Measurements from ENCODE around the gene TMEM205.

The TMEM205 gene

GRCh38 chr19:11359421-11359820, 13.4 kb upstream of the TMEM205 start:
- no peak for ATAC-seq
- TF ChIP-seq TCF4 (CRISPR knock-in tag; IDR thresholded peaks at IDR 0.05; ENCODE audit: borderline replicate concordance) (no peak), TOX (CRISPR knock-in tag; IDR thresholded peaks at IDR 0.05; ENCODE audit: borderline replicate concordance) (no peak), BACH2 (CRISPR knock-in tag; IDR thresholded peaks at IDR 0.05; ENCODE audit: borderline replicate concordance) (no peak), ZNF8 (CRISPR knock-in tag; IDR thresholded peaks at IDR 0.05) (no peak), OSR1 (CRISPR knock-in tag; IDR thresholded peaks at IDR 0.05) (no peak), CSDC2 (CRISPR knock-in tag; IDR thresholded peaks at IDR 0.05) (no peak), ESRRG (CRISPR knock-in tag; IDR thresholded peaks at IDR 0.05) (no peak), ARNTL (CRISPR knock-in tag; IDR thresholded peaks at IDR 0.05; ENCODE audit: borderline replicate concordance, low read depth) (no peak), RARB (CRISPR knock-in tag; IDR thresholded peaks at IDR 0.05) (no peak), ISL1 (CRISPR knock-in tag; IDR thresholded peaks at IDR 0.05) (no peak), CSRNP3 (CRISPR knock-in tag; IDR thresholded peaks at IDR 0.05) (no peak)

- TF ChIP-seq ZNF565 (CRISPR knock-in tag; conservative IDR thresholded peaks at IDR 0.05; ENCODE audit: low read depth) (no peak), ARNTL (CRISPR knock-in tag; IDR thresholded peaks at IDR 0.05; ENCODE audit: borderline replicate concordance, low read depth) (no peak), TCF4 (CRISPR knock-in tag; IDR thresholded peaks at IDR 0.05; ENCODE audit: borderline replicate concordance) (no peak), TSHZ2 (CRISPR knock-in tag; IDR thresholded peaks at IDR 0.05) (no peak), ZFP30 (CRISPR knock-in tag; IDR thresholded peaks at IDR 0.05) (no peak), SNAI2 (CRISPR knock-in tag; IDR thresholded peaks at IDR 0.05) (no peak), CREB5 (CRISPR knock-in tag; IDR thresholded peaks at IDR 0.05; ENCODE audit: low read depth) (no peak), CSDC2 (CRISPR knock-in tag; IDR thresholded peaks at IDR 0.05) (no peak), CSRNP3 (CRISPR knock-in tag; IDR thresholded peaks at IDR 0.05) (no peak), ZC3H10 (CRISPR knock-in tag; IDR thresholded peaks at IDR 0.05) (no peak), BACH2 (CRISPR knock-in tag; IDR thresholded peaks at IDR 0.05; ENCODE audit: borderline replicate concordance) (no peak), ZNF8 (CRISPR knock-in tag; IDR thresholded peaks at IDR 0.05) (no peak), ZFP3 (CRISPR knock-in tag; IDR thresholded peaks at IDR 0.05) (no peak), ISL1 (CRISPR knock-in tag; IDR thresholded peaks at IDR 0.05) (no peak), OSR1 (CRISPR knock-in tag; IDR thresholded peaks at IDR 0.05) (no peak), GLIS3 (CRISPR knock-in tag; IDR thresholded peaks at IDR 0.05) (no peak), PPARA (CRISPR knock-in tag; IDR thresholded peaks at IDR 0.05; ENCODE audit: borderline replicate concordance) (no peak), RARB (CRISPR knock-in tag; IDR thresholded peaks at IDR 0.05) (no peak), TOX (CRISPR knock-in tag; IDR thresholded peaks at IDR 0.05; ENCODE audit: borderline replicate concordance) (no peak)
- TF ChIP-seq, protein P1, sequence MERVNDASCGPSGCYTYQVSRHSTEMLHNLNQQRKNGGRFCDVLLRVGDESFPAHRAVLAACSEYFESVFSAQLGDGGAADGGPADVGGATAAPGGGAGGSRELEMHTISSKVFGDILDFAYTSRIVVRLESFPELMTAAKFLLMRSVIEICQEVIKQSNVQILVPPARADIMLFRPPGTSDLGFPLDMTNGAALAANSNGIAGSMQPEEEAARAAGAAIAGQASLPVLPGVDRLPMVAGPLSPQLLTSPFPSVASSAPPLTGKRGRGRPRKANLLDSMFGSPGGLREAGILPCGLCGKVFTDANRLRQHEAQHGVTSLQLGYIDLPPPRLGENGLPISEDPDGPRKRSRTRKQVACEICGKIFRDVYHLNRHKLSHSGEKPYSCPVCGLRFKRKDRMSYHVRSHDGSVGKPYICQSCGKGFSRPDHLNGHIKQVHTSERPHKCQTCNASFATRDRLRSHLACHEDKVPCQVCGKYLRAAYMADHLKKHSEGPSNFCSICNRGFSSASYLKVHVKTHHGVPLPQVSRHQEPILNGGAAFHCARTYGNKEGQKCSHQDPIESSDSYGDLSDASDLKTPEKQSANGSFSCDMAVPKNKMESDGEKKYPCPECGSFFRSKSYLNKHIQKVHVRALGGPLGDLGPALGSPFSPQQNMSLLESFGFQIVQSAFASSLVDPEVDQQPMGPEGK (CRISPR knock-in tag; IDR thresholded peaks at IDR 0.05; ENCODE audit: borderline replicate concordance) = no peak
- ATAC-seq = no peak
Measured at GRCh38 chr19:11356676-11357550, 10.8 kb upstream of the TMEM205 start.
